ENCODE data around the gene KCNIP2. TPM values are rescaled to one million over a fixed set of nuclear protein-coding genes. Genes with fewer than 3 reads are reported as not detected.

The KCNIP2 gene
- total RNA-seq, 1 experiment from 2014 or later: 3.0 TPM

DNA sequence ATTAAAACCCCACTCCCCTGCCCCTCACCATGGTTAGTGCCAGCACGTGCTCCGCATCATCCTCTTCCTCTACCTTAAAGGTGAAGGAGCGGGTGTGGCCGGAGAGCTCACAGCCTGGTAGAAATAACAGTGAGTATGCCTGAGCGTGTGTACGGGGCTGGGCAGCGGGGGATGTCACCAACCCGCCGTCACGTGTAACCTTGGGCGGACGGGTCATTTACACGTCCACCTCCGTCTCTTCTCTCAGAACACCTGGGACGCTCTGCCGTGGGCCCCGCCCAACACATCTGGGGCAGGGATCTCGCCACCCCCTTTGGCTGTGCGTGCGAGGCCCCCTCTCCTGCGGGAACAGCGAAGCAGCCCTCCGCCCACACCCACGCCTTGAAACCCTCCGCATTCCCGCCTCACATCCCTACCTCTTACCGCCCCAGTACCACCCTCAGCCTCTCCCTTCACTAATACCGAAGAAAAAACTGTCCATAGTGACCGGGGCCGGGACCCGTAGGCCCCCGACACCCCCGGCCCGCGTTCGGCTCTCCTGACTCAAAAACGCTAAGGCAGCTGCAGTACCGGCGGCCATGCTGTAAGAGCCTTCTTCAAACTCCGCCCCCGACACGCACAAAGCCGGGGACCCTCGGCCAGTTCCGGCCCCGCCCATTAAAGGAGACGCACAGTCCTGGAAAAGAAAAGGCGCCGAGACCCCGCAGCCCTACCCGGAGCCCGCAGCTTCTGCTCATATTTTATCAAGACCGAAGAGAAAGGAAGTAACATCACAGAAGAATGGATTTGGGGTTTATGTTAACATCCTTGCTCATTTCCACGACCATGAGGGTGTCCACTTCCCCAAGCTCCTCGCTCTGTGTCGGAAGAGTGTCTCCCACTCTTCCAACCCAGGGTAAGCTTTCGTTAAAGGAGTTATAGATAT, 60.5 kb downstream of the KCNIP2 start, which contains the start of gene NPM3:
Gene NPM3 (minus strand): TSS at position 636 of the 925 bp plus-strand sequence. CDS start 56 bp downstream, at position 580.
- Mint-ChIP-seq H3K9me3 (no peaks in the 10 kb centered on the region; a peak in 1 of 5 replicates), H3K27me3 (ENCODE audit: low read depth) (peaks cover 14% of the 10 kb centered on the region), H3K27ac (peak within 1 kb of the TSS; percentile 96 to 99 (median 99)), H3K36me3 (ENCODE audit: insufficient read depth in 1 of 3, low read depth in 3 of 3) (peaks cover 13 to 34% (median 21%) of the 10 kb centered on the region in 3 experiments), H3K4me3 (peak within 1 kb of the TSS; percentile 100), H3K4me1 (peaks cover 32 to 49% of the 10 kb centered on the region in 2 experiments)
- Histone ChIP-seq H3K23ac (ENCODE audit: insufficient read length, low read depth, low read length) (no peak within 1 kb of the TSS), H3K79me1 (ENCODE audit: insufficient read depth, low read depth, low read length, poor library complexity, severe bottlenecking) (no peaks in the 10 kb centered on the region), H3K27ac (ENCODE audit: insufficient read length, low read depth, low read length) (no peak within 1 kb of the TSS), H2AK5ac (ENCODE audit: insufficient read length, low read length) (no peak within 1 kb of the TSS), H3T11ph (ENCODE audit: low read length) (no peak within 1 kb of the TSS), H3K4me1 (ENCODE audit: insufficient read depth, low read length) (peaks cover 5% of the 10 kb centered on the region; the same call in 1 of the 2 replicates), H4K8ac (replicated peaks; ENCODE audit: insufficient read length, low read depth, low read length) (no peak within 1 kb of the TSS), H3K4me2 (ENCODE audit: insufficient read depth, insufficient read length, low read length) (peak within 1 kb of the TSS; percentile 98), H3K79me2 (ENCODE audit: insufficient read depth, low read length) (peaks cover 2% of the 10 kb centered on the region; the same call in 1 of the 2 replicates), H2BK5ac (ENCODE audit: insufficient read length, low read length) (no peak within 1 kb of the TSS), H3K18ac (ENCODE audit: insufficient read length, low read depth, low read length) (peak within 1 kb of the TSS; percentile 72), H2BK15ac (ENCODE audit: low read depth, low read length) (no peak within 1 kb of the TSS; the same call in 1 of the 2 replicates), H2BK120ac (ENCODE audit: low read depth, low read length, poor library complexity, severe bottlenecking) (no peak within 1 kb of the TSS), H2AFZ (ENCODE audit: low read length) (no peak within 1 kb of the TSS), H4K91ac (ENCODE audit: insufficient read length, low read depth, low read length) (no peak within 1 kb of the TSS), H3K9me3 (ENCODE audit: control insufficient read depth, low read depth, low read length) (no peaks in the 10 kb centered on the region), H4K20me1 (ENCODE audit: control insufficient read depth, insufficient read depth, insufficient read length) (peaks cover 2% of the 10 kb centered on the region), H2BK12ac (ENCODE audit: insufficient read length, low read depth, low read length) (no peak within 1 kb of the TSS), H3K9ac (ENCODE audit: extremely low read depth, insufficient read length, low read length) (peak within 1 kb of the TSS; percentile 86), H4K5ac (ENCODE audit: insufficient read length, low read depth, low read length) (peak within 1 kb of the TSS; percentile 80), H3K27me3 (ENCODE audit: insufficient read depth, low read length) (peaks cover 5% of the 10 kb centered on the region; the same call in 1 of the 2 replicates), H2BK20ac (ENCODE audit: low read depth, low read length, poor library complexity, severe bottlenecking) (no peak within 1 kb of the TSS), H3K4ac (ENCODE audit: low read depth, low read length) (no peak within 1 kb of the TSS), H3K56ac (ENCODE audit: insufficient read length, low read depth, low read length) (no peak within 1 kb of the TSS), H3K14ac (ENCODE audit: insufficient read depth, low read length) (peak within 1 kb of the TSS; percentile 66), H3K23me2 (ENCODE audit: insufficient read length, low read depth, low read length, poor library complexity, severe bottlenecking) (peaks cover 26% of the 10 kb centered on the region)
- TF ChIP-seq, protein P1, sequence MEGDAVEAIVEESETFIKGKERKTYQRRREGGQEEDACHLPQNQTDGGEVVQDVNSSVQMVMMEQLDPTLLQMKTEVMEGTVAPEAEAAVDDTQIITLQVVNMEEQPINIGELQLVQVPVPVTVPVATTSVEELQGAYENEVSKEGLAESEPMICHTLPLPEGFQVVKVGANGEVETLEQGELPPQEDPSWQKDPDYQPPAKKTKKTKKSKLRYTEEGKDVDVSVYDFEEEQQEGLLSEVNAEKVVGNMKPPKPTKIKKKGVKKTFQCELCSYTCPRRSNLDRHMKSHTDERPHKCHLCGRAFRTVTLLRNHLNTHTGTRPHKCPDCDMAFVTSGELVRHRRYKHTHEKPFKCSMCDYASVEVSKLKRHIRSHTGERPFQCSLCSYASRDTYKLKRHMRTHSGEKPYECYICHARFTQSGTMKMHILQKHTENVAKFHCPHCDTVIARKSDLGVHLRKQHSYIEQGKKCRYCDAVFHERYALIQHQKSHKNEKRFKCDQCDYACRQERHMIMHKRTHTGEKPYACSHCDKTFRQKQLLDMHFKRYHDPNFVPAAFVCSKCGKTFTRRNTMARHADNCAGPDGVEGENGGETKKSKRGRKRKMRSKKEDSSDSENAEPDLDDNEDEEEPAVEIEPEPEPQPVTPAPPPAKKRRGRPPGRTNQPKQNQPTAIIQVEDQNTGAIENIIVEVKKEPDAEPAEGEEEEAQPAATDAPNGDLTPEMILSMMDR (conservative IDR thresholded peaks at IDR 0.05): no peak
- DNase-seq: peak; percentile 92
- WGBS (ENCODE audit: extremely low coverage, insufficient read length, low lambda C conversion rate): no CpG with 5 or more reads among the region's 57 CpGs

Data from H9 (cell line).